OCI-M2 (cell line): ENCODE measurements around the gene GPC2.
"Not testable (repeated sequence)": the region's sequence is repeated elsewhere in the genome, so short reads cannot be mapped to it uniquely, and the experiment has no call there.

Experiments used
- DNase-seq: peaks from one replicate; lab custom pipeline; 2025; ENCODE audit not compliant: unreplicated experiment; lab: John Stamatoyannopoulos, UW

GPC2 gene

GRCh38 chr7:100153708-100154535 is 23.3 kb downstream of the GPC2 start:
- DNase-seq = no peak

- no peak for DNase-seq
Measured at GRCh38 chr7:100152937-100153666, 24.1 kb downstream of the GPC2 start.

GRCh38 chr7:100152404-100152803 is 24.8 kb downstream of the GPC2 start:
- DNase-seq = no peak

- peak; percentile 85 for DNase-seq
Measured at GRCh38 chr7:100148559-100149328, 28.4 kb downstream of the GPC2 start, which contains the start of gene LAMTOR4. LAMTOR4 (plus strand) TSS chr7:100148918; CDS start chr7:100148973, 55 bp downstream.

- DNase-seq = no peak
Measured at GRCh38 chr7:100148225-100148558, 29.0 kb downstream of the GPC2 start.

- DNase-seq = no peak
Measured at GRCh38 chr7:100147278-100147677, 29.9 kb downstream of the GPC2 start.

- not testable (repeated sequence) for DNase-seq
Measured at GRCh38 chr7:100146350-100146749, 30.8 kb downstream of the GPC2 start.

- DNase-seq = no peak
Measured at GRCh38 chr7:100142461-100142860, 34.7 kb downstream of the GPC2 start.

GRCh38 chr7:100141555-100141949 is 35.6 kb downstream of the GPC2 start:
- no peak for DNase-seq

- DNase-seq = no peak
Measured at GRCh38 chr7:100137851-100138760, 39.1 kb downstream of the GPC2 start.

GRCh38 chr7:100132697-100133151 is 44.5 kb downstream of the GPC2 start:
- peak; percentile 6 for DNase-seq

- no peak for DNase-seq
Measured at GRCh38 chr7:100132126-100132525, 45.1 kb downstream of the GPC2 start.

GRCh38 chr7:100130608-100131453 is 46.4 kb downstream of the GPC2 start:
- peak; percentile 57 for DNase-seq

- DNase-seq = not testable (repeated sequence)
Measured at GRCh38 chr7:100130220-100130607, 47.0 kb downstream of the GPC2 start.

- no peak for DNase-seq
Measured at GRCh38 chr7:100128637-100128963, 48.6 kb downstream of the GPC2 start.

- DNase-seq = no peak
Measured at GRCh38 chr7:100127866-100128636, 49.1 kb downstream of the GPC2 start.

- DNase-seq = peak; percentile 63
Measured at GRCh38 chr7:100126931-100127865, 50.0 kb downstream of the GPC2 start, which contains the start of gene MBLAC1. MBLAC1 (plus strand) TSS chr7:100126967; CDS start chr7:100127396, 429 bp downstream.
